ENCODE results near the gene CDK14. TPM values are rescaled to one million over a fixed set of nuclear protein-coding genes. Genes with fewer than 3 reads are reported as not detected.

The CDK14 gene
- total and polyA plus RNA-seq, 2 donors (not counting 3 experiments of a cell fraction or from before 2014, with no cell fraction given), result 5.5 to 34.2 TPM

DNA sequence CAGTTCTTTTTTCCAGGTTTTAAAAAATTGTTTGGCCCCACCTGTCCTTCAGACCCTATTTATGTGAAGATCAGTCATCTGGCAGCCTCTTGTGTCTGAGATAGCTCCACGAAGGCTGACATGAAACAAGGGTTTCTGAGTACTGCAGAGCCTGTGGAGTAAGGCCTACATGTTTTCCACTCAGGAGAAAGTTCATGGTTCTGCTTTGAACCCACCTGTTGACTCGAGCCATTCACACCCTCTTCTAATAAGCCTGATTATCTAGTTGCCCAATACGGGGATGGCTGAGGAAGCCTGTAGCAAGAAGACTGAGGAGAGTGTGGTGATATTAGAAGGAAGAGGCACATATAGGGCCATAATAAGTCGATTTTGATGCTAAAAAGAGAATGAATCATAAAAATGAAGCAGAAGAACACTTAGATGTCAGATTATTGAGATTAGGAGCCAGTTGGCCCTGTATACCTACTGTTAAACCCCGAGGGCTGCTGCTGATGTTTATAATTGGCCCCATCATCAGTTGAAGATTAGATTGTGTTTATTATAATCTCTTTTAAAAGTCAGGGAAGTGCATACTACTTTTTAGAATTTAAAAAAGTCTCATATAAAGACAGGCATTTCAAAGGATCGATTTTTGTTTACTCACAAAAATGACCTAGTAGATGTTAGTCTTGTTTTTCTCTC lies 109.4 kb downstream of the CDK14 start:
- FAIRE-seq, result no peak
- Histone ChIP-seq H3K79me2 (ENCODE audit: control insufficient read depth, insufficient read depth, low read length) (peaks cover 4% of the 10 kb centered on the region), H3K4me3 (replicated peaks in 1 of 3; ENCODE audit: insufficient read depth in 1 of 3, low read depth in 1 of 3, low read length in 3 of 3) (no peak overlapping the region), H3K27ac (ENCODE audit: insufficient read depth, low read depth, low read length) (no peak overlapping the region), H3K36me3 (ENCODE audit: control insufficient read depth in 2 of 2, extremely low read depth in 1 of 2, insufficient read depth in 2 of 2, low read length in 2 of 2) (no peaks in the 10 kb centered on the region), H3K4me1 (ENCODE audit: control insufficient read depth, extremely low read depth, insufficient read depth, low read length) (peaks cover 11% of the 10 kb centered on the region), H3K9me3 (replicated peaks; ENCODE audit: control insufficient read depth, insufficient read depth, low read length) (no peaks in the 10 kb centered on the region), H4K20me1 (replicated peaks; ENCODE audit: control insufficient read depth, extremely low read depth, insufficient read depth, low read length) (no peaks in the 10 kb centered on the region), H3K9me1 (replicated peaks; ENCODE audit: control insufficient read depth, extremely low read depth, insufficient read depth, low read length) (peaks cover 4% of the 10 kb centered on the region), H3K27me3 (ENCODE audit: control insufficient read depth in 2 of 2, insufficient read depth in 2 of 2, low read length in 2 of 2) (no peaks in the 10 kb centered on the region), H3K9ac (replicated peaks; ENCODE audit: extremely low read depth, insufficient read depth, low read length) (no peak overlapping the region), H3K4me2 (ENCODE audit: insufficient read depth, low read length) (no peak overlapping the region), H2AFZ (ENCODE audit: low read depth, low read length) (no peak overlapping the region)
- intact Hi-C loops (cut with micrococcal nuclease) (loop anchor here (5.0 kb wide), 1 partner anchor 153 kb away; no protein-coding TSS in a partner anchor), dilution Hi-C loops (cut with MboI; ENCODE audit: extremely low pct_ligation_motif_present, low sequenced_read_pairs) (no loop called here)
- no TSS peak for BruUV-seq (replicated peaks)
- CTCF ChIA-PET, result interaction anchor here (0.8 kb wide), 1 partner anchor 13 kb away, joined by 3 read pairs; no protein-coding TSS in a partner anchor
- POLR2A ChIA-PET, result no interaction called here
- TF ChIP-seq GATA2 (IDR thresholded peaks at IDR 0.05; ENCODE audit: insufficient read depth, insufficient read length, low read depth, low read length) (no peak), MAX (IDR thresholded peaks at IDR 0.05; ENCODE audit: insufficient read depth, insufficient read length) (no peak), MYC (IDR thresholded peaks at IDR 0.05; ENCODE audit: low read depth, low read length) (no peak), POLR2AphosphoS5 (IDR thresholded peaks at IDR 0.05; ENCODE audit: insufficient read depth, low read depth, low read length) (no peak), POLR2A (IDR thresholded peaks at IDR 0.05; ENCODE audit: low read depth, low read length) (no peak), EZH2 (IDR thresholded peaks at IDR 0.05; ENCODE audit: borderline replicate concordance, low read depth, low read length, severe bottlenecking) (no peak), JUN (IDR thresholded peaks at IDR 0.05; ENCODE audit: borderline replicate concordance, insufficient read depth, insufficient read length, low read depth) (no peak), FOS (IDR thresholded peaks at IDR 0.05; ENCODE audit: borderline replicate concordance, insufficient read depth, low read length) (no peak)
- TF ChIP-seq, protein P1, sequence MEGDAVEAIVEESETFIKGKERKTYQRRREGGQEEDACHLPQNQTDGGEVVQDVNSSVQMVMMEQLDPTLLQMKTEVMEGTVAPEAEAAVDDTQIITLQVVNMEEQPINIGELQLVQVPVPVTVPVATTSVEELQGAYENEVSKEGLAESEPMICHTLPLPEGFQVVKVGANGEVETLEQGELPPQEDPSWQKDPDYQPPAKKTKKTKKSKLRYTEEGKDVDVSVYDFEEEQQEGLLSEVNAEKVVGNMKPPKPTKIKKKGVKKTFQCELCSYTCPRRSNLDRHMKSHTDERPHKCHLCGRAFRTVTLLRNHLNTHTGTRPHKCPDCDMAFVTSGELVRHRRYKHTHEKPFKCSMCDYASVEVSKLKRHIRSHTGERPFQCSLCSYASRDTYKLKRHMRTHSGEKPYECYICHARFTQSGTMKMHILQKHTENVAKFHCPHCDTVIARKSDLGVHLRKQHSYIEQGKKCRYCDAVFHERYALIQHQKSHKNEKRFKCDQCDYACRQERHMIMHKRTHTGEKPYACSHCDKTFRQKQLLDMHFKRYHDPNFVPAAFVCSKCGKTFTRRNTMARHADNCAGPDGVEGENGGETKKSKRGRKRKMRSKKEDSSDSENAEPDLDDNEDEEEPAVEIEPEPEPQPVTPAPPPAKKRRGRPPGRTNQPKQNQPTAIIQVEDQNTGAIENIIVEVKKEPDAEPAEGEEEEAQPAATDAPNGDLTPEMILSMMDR (IDR thresholded peaks at IDR 0.05; ENCODE audit: extremely low read depth in 1 of 2, insufficient read depth in 1 of 2, low read depth in 1 of 2, low read length in 2 of 2), result no peak
- DNase-seq (ENCODE audit: low read depth, low spot score), result no peak
